GM19395 (cell line): ENCODE measurements around the gene NUCB1.
A peak's percentile ranks its signal among the peaks of the same experiment; 100 is the strongest.
"Not testable (repeated sequence)": the region's sequence is repeated elsewhere in the genome, so short reads cannot be mapped to it uniquely, and the experiment has no call there.

Source experiments
- ATAC-seq: cut with Tn5 transposase; IDR thresholded peaks from one replicate; pipeline ENCODE4 v1.9.1; 2021; ENCODE audit warnings: mild to moderate bottlenecking, moderate library complexity; ENCODE audit not compliant: unreplicated experiment

NUCB1 gene

DNA sequence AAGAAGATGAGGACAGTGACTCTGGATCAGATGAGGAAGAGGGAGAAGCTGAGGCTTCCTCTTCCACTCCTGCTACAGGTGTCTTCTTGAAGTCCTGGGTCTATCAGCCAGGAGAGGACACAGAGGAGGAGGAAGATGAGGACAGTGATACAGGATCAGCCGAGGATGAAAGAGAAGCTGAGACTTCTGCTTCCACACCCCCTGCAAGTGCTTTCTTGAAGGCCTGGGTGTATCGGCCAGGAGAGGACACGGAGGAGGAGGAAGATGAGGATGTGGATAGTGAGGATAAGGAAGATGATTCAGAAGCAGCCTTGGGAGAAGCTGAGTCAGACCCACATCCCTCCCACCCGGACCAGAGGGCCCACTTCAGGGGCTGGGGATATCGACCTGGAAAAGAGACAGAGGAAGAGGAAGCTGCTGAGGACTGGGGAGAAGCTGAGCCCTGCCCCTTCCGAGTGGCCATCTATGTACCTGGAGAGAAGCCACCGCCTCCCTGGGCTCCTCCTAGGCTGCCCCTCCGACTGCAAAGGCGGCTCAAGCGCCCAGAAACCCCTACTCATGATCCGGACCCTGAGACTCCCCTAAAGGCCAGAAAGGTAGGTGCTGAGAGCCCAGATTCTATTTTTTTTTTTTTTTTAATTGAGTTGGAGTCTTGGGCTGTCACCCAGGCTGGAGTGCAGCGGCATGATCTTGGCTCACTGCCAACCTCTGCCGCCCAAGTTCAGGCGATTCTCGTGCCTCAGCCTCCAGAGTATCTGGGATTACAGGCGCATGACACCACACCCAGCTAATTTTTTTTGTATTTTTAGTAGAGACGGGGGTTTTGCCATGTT, 25.6 kb upstream of the NUCB1 start:
- ATAC-seq: no peak

GRCh38 chr19:48876043-48876981, 23.8 kb upstream of the NUCB1 start:
- not testable (repeated sequence) for ATAC-seq

DNA sequence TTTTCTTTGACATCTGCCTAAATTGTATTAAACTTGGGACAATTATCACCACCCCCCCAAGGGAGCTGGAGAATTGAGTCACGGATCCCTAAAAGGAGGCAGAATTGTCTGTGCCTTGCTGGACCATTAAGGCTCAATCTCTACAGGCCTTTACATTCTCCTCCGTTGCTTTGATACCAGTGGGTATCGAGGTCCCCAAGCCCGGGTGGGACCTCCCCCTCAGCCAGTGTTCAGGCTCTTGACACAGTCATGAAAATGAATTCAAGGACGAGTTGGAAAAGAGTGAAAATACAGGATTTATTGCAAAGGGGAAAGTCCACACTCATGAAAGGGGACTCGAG, 22.3 kb upstream of the NUCB1 start:
- ATAC-seq: no peak

- no peak for ATAC-seq
Measured at GRCh38 chr19:48878196-48879024, 21.7 kb upstream of the NUCB1 start.

- ATAC-seq: no peak
Measured at GRCh38 chr19:48879025-48879637, 21.0 kb upstream of the NUCB1 start.

- ATAC-seq: not testable (repeated sequence)
Measured at GRCh38 chr19:48879696-48880095, 20.4 kb upstream of the NUCB1 start.

DNA sequence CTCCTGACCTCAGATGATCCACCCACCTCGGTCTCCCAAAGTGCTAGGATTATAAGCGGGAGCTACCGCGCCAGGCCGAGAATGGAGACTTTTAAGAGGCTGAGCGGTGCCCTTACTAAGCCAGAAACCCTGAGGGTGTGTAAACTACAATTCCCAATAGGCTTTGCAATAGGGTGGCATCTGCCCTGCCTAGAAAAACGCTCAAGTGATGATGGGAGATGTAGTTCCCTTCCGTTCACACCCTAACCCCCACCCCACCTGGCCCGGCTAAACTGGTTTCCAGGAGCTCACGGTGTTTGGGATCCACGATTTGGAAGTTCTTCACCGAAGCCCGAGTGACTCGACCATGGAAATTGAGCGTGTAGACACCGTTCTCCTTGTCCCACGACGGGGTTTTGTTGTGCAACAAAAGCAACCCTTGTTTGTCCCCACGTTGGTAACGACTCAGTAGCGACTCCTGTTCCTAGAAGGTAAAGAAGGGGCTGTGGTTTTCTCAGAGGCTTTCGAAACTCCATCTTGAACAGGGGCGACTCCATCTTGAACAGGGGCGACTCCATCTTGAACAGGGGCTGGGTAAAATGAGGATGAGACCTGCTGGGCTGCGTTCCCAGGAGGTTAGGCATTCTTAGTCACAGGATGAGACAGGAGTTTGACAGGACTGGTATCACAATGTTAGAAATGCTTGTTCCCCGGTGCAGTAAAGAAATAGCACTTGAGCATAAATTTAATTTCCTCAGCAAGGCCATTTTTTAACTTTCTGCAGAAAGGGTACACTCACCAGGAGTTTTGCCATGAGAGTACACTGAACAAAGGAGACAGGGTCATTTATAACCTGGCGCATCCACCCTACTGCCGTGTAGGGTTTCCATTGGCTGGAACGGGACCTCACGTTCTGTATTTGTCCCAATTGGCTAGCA, 18.1 kb upstream of the NUCB1 start:
- no peak for ATAC-seq

GRCh38 chr19:48883726-48884125, 16.4 kb upstream of the NUCB1 start:
- no peak for ATAC-seq

DNA sequence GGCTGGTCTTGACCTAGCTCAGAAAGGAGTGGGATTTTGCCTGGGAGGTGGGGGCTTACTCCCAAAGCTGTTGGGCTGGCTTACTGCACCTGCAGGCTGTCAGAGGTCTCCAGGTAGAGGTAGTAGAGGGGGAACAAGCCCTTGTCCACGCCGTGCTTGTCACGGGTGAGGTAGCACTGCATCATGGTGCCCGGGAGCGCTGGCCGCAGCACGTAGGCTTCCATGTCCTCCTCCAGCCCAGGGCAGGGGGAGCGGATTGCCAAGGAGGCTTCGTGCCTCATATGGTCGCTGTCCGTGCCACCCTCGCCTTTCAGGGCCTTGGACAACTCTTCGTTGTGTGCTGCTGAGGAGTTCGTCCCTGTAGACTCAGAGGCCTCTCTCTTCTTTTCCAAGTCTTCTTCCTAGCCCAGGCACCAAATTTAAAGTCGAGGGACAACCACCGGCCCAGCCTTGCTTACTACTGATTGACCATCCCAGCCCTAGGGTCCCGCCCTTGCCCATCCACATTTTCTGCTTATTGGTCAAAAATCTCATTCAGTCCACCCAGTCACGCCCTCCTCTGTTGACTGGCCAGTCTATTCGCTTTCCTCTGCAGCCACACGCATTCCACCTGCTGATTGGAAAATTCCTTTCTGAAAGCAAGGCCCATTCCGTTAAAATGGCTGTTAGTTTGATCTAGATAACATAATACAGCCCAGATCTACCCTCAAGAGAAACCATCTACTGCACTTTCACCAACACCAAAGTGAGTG, 12.1 kb upstream of the NUCB1 start:
- no peak for ATAC-seq

- not testable (repeated sequence) for ATAC-seq
Measured at GRCh38 chr19:48889496-48889895, 10.6 kb upstream of the NUCB1 start.

GRCh38 chr19:48890551-48890950, 9.6 kb upstream of the NUCB1 start:
- ATAC-seq: no peak

DNA sequence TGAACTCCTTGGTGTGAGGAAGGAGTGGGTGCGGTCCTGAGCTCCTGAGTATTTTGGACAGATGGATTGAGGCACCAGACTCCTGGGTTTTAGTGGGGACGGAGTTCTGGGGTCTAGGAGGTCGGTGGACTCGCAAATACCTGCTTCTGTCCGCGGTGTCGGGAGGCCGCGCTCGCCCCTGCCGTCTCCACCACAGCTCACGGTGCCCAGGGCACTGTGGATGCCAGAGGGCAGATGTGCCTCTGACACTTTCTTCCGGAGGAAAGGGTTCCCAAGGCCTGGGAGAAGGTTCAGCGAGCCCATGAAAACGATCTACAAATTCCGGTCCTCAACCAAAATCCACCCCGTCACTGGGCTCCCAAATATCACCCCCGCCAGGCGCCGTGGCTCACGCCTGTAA, 4.9 kb upstream of the NUCB1 start:
- ATAC-seq: no peak

- ATAC-seq: no peak
Measured at GRCh38 chr19:48896191-48896720, 3.9 kb upstream of the NUCB1 start.

GRCh38 chr19:48897181-48897580, 2.9 kb upstream of the NUCB1 start:
- no peak for ATAC-seq

GRCh38 chr19:48899386-48899749, 744 bp upstream of the NUCB1 start:
- ATAC-seq: not testable (repeated sequence)

DNA sequence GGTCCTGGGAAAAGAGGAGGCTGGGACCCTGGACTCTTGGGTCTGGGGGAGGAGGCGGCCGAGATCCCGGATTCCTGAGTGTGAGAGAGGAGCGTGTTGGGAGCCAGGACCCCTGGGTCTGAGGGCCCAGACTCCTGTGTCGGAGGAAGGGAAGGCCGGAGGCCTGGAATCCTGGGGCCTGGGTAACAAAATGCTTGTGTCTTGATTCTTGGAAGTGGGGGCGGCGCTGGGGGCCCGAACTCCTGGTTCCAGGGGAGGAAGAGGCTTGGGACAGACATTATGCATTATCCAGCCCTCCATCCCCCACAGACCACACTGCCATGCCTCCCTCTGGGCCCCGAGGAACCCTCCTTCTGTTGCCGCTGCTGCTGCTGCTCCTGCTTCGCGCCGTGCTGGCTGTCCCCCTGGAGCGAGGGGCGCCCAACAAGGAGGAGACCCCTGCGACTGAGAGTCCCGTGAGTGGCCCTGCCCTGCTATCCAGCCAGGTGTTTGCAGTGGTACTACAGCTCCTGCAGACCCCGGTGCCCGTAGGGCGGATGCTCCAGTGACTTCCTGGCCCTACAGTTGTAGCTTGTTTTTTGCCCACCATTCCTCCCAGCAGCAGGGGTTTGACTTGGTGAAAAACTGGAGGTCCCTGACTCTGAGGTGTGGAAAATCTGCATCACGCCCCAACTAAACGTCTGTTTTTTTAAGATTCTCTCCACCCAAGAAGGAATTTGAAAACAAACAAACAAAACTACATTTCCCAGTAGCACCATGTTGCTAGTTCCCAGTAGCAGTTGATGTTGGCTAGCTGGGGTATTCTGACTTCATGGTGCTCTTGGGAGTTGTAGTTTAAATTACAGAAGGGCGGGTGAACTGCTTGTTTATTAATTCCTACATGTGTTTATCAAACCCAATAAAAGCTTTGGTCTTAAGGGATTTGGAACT, 630 bp downstream of the NUCB1 start:
- ATAC-seq: peak; percentile 15

GRCh38 chr19:48902291-48902690, 2.2 kb downstream of the NUCB1 start:
- ATAC-seq: not testable (repeated sequence)

- ATAC-seq: not testable (repeated sequence)
Measured at GRCh38 chr19:48903788-48904187, 3.7 kb downstream of the NUCB1 start.
